Renal cortical epithelial cell (primary cell): Measurements from ENCODE around the gene XYLT1. TPM values are rescaled to one million over a fixed set of nuclear protein-coding genes. Genes with fewer than 3 reads are reported as not detected.

ENCODE experiments used
- DNase-seq: peaks from one replicate; pipeline ENCODE4 v3.0.0-alpha.2; 2011; ENCODE audit warnings: low read depth
- total RNA-seq: library from RNA; depleted of rRNA; stranded (reverse); fragments of >200 nt; gene quantifications from 2 replicates; pipeline ENCODE4 v1.2.3, GENCODE V29; 2014

XYLT1 gene
- total RNA-seq, 1 donor from 2014 or later = 0.15 TPM

GRCh38 chr16:17104654-17105053 lies 366.1 kb downstream of the XYLT1 start:
- no peak for DNase-seq

DNA sequence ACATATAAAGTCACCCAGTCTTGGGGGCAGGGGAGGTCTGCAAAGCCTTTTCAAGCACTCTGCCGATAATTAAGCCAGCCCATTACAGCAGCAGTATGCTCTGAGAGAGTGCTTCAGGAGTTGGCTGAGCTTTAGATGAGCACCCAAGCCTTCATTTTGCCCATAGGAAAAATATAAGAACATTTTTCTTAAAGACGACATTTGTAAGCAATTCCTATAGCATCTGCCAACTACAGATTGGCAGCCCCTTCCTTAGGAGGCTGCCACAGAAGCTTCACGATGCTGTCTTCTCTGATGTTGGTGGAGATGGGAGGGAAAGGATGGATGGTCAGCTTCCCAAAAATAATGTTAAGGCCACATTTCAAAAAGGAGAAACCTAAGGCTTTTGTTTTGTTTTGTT lies 367.5 kb downstream of the XYLT1 start:
- DNase-seq = no peak

- no peak for DNase-seq
These were observed 369.1 kb downstream of the XYLT1 start for GRCh38 chr16:17101646-17102045.

- DNase-seq = no peak
These were observed 372.1 kb downstream of the XYLT1 start for GRCh38 chr16:17098685-17099084.

- DNase-seq = no peak
These were observed 386.6 kb downstream of the XYLT1 start for GRCh38 chr16:17084130-17084529.

- no peak for DNase-seq
These were observed 387.1 kb downstream of the XYLT1 start for GRCh38 chr16:17083628-17084027.

DNA sequence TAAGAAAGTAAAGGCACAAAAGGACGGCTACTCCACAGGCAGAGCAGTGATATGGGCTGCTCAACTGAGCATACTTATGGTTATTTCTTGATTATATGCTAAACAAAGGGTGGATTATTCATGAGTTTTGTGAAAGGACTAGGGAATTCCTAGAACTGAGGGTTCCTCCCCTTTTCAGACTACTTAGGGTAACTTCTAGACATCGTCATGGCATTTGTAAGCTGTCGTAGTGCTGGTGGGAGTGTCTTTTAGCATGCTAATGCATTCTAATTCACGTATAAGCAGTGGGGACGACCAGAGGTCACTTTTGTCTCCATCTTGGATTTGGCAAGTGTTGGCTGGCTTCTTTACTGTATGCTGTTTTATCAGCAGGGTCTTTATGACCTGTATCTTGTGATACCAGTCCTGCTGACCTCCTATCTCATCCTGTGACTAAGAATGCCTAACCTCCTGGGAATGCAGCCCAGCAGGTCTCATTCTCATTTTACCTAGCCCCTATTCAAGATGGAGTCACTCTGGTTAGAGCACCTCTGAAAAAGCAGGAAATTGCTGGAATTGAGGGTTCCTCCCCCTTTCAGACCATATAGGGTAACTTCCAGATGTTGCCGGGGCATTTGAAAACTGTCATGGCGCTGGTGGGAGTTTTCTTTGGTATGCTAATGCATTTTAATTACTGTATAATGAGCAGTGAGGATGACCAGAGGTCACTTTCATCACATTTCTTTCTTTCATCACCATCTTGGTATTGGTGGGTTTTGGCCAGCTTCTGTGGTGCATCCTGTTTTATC lies 388.5 kb downstream of the XYLT1 start:
- DNase-seq = no peak

DNA sequence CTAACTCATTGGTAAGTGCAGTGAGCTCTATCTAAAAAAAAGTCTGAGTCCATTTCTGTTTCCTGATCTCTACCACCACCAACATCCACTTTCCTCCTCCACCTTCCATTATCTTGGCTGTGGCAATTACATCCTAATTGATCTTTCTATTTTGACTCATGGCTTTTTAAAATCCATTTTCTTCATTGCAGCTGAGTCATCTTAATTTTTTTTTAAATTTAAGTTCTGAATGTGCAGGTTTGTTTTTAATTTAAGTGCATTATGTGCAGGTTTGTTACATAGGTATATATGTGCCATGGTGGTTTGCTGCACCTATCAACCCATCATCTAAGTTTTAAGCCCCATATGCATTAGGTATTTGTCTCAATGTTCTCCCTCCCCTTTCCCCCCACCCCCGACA lies 390.7 kb downstream of the XYLT1 start:
- no peak for DNase-seq

GRCh38 chr16:17078931-17079631 lies 391.7 kb downstream of the XYLT1 start:
- DNase-seq = no peak

DNA sequence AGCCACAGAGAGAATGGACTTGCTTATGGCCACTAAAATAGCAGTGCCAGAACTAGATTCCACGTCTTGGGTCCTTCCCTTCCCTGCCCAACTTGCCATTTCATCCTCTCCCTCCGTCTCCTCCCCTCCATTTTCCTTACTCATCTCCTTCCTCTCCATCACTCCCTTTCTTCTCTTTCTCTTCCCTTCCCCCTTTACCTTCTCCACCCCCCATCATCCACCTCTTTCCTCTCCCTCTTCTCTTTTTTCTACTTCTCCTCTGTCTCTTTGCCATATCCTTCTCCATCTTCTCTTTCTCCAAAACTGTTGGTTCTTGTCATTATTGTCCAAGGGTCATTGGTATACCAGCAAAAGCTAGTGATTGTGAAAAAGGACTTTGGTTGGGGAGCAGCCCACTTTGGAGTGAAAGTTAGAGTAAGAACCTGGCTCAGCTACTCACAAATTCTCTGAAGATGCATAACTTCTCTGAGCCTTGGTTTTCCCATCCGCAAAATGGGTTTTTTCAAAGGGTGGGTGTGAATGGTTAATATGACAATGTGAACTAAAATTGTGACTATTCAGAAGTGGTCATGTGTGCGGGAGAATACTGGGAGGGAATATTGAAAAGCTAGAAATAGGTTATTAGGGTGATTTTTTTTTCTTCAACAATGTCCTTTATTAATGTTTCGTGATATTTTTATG lies 393.8 kb downstream of the XYLT1 start:
- DNase-seq = no peak

GRCh38 chr16:17076092-17076754 lies 394.5 kb downstream of the XYLT1 start:
- no peak for DNase-seq

- DNase-seq = no peak
These were observed 398.7 kb downstream of the XYLT1 start for GRCh38 chr16:17072104-17072503.

- DNase-seq = no peak
These were observed 399.7 kb downstream of the XYLT1 start for GRCh38 chr16:17070882-17071592.

GRCh38 chr16:17069681-17070080 lies 401.1 kb downstream of the XYLT1 start:
- no peak for DNase-seq

DNA sequence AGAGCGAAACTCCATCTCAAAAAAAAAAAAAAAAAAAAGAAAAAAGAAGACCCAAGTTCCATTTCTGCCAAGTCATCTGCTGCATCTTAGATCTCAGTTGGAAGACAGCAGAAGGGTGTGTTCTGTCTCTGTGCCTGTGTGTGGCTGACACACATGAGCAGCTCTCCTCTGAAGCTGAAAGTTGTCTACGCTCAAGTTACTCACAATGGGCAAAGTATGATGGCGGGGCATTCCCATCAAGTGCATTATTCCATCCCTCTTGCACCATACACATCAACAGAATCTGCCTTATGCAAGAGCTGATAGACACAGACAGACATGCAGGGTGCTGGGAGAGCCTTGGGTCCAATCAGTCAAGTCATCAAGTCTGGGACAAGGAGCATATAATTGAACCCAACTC lies 402.2 kb downstream of the XYLT1 start:
- DNase-seq = no peak

DNA sequence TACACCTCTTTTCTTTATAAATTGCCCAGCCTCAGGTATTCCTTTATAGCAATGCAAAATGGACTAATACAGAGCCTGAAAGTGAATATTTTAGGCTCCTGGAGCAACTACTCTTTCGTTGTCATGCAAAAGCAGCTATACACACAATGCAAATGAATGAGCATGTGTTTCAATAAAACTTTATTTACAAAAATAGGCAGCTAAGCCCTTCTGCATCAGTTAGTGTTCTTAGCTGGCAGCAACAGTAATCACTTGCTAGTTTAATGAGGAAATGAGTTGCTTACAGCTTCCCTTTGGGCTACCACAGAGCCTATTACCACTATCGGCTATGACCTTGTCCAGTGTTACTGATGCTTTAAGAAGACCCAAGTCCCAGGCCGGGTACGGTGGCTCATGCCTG lies 402.9 kb downstream of the XYLT1 start:
- no peak for DNase-seq

- no peak for DNase-seq
These were observed 407.3 kb downstream of the XYLT1 start for GRCh38 chr16:17063201-17064139.

- DNase-seq = no peak
These were observed 408.1 kb downstream of the XYLT1 start for GRCh38 chr16:17062676-17063075.

- DNase-seq = no peak
These were observed 409.4 kb downstream of the XYLT1 start for GRCh38 chr16:17061326-17061725.

DNA sequence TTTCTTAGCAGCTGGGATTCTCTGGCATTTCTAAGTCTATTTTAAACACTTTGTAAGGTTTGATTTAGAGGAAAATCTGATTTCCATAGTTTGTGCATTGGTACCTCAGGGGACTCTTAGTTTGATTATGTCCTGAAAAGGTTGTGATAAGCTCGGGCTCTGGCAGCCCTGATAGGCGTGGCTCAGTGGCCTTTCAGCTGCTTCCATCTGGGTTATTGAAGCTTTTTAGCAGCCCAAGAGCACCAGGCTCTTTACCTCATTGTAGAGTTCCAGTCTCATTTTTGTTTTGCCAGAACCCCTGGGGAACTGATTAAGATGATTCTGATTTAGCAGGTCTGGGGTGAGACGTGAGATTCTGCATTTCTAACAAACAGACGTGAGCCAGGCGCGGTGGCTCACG lies 412.3 kb downstream of the XYLT1 start:
- no peak for DNase-seq

GRCh38 chr16:17056666-17057065 lies 414.1 kb downstream of the XYLT1 start:
- no peak for DNase-seq
